ENCODE measurements around the gene NOP53.
"Not testable (repeated sequence)": the region's sequence is repeated elsewhere in the genome, so short reads cannot be mapped to it uniquely, and the experiment has no call there.

Gene NOP53

DNA sequence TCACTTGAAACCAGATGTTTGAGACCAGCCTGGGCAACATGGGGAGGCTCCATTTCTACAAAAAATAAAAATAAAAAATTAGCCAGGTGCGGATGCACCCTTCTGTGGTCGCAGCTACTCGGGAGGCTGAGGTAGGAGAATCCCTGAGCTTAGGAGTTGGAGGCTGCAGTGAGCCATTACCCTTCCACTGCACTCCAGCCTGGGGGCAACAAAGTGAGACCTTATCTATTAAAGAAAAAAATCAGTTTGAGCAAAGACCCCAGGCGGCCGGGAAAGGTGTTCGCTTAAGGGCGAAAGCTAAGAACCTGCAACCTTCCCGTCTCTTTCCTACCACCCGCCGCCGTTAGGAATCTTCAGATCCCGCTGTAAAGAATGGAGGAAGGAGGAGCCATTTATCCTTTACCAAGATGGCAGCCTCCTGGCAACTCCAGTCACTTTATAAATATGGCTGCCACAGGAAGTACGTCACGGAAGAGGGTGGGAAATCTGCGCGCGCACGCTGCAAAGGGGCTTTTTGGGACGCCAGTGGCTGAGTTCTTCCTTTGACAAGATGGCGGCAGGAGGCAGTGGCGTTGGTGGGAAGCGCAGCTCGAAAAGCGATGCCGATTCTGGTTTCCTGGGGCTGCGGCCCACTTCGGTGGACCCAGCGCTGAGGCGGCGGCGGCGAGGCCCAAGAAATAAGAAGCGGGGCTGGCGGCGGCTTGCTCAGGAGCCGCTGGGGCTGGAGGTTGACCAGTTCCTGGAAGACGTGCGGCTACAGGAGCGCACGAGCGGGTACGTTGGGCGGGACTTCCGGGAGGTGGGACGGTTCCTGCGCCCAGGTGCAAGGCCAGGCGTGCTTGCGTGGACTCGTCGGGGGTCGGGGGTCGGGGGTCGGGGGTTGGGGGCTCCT, at the start of gene NOP53:
TSS of gene NOP53 (plus strand) at position 537 of the 892 bp plus-strand sequence. CDS start at position 551, 14 bp downstream.
- DNase-seq (ENCODE audit: low read depth in 2 of 2): peak; percentile 96 to 98

DNA sequence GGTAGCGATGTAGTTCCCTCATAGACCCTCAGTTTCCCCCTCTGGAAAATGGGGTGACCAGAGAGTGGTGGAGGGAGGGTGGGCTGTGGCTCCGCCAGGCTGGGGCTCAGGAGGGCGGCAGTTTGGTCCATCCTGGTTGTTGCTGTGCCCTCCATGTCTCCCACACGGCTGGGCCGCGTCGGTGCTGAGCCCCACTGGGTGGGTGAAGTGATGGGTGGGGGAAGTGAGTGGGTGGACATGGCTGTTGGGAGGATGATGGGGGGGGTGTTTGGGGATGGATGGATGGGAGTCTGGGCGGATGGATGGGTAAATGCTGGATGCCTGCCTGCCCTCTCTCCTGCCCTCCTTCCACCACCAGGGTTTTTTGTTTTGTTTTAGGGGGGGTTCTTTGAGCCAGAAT, 48.7 kb upstream of the NOP53 start:
- DNase-seq (ENCODE audit: low read depth in 2 of 2): no peak

DNA sequence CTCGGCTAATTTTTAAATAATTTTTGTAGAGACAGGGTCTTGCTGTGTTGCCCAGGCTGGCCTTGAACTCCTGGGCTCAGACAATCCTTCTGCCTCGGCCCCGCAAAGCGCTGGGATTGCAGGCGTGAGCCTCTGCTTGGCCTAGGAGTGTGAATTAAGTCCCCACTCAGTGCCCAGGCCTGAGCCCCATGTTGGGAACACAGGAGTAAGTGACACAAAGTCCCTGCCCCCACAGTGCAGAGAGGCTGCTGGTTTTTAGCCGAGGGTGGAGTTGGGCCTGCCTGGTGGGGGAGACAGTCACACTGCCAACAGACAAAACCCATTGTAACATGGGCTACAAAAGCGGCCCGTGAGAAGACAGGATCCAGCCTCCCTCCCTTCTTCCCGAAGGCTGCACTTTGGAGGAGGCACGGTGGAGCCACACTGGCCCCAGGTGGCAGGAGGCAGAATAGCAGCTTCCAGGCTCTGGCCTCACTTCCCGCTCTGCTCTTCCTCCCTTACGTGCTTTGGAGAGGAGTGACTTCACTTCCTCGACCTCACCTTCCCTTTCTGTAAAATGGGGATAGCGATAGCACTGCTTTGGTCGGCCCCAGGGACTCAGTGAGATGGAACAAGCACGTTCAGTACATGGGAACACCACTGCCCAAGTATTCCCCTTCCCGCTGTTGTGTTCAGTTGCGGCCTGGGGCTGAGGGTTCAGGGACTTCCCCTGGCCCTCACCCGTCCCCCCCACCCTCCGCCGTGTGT, 47.3 kb upstream of the NOP53 start:
- peak in 1 of 2 donors; percentile 18 for DNase-seq (ENCODE audit: low read depth in 2 of 2)

DNA sequence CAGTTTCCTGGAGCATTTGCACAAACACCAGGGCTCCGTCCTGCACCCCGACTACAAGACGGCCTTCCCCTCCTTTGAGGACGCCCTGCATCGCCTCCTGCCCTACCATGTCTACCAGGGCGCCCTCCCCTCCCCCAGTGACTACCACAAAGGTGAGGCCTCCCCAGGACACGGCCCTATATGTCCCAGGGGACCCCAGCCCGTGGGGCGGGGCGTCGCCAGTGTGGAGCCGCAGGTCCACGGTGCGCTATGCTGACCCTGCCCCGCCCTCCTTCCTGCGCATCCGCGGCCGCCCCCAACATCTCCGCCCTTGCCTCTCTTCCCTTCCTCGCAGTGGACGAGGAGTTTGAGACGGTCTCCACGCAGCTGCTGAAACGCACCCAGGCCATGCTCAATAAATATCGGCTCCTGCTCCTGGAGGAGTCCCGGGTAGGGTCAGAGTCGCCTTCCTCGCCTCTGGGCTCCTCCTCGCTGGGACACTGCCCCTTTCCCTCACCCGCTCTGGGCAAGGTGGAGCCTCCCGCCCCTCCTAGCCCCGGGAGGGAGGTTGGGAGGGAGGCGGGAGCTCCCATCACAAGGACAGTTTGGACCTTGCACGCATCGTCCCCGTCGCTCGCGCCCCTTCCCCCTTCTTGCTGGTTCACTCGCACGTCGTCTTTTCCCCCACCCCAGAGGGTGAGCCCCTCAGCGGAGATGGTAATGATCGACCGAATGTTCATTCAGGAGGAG, 46.6 kb upstream of the NOP53 start:
- DNase-seq (ENCODE audit: low read depth in 2 of 2): no peak

DNA sequence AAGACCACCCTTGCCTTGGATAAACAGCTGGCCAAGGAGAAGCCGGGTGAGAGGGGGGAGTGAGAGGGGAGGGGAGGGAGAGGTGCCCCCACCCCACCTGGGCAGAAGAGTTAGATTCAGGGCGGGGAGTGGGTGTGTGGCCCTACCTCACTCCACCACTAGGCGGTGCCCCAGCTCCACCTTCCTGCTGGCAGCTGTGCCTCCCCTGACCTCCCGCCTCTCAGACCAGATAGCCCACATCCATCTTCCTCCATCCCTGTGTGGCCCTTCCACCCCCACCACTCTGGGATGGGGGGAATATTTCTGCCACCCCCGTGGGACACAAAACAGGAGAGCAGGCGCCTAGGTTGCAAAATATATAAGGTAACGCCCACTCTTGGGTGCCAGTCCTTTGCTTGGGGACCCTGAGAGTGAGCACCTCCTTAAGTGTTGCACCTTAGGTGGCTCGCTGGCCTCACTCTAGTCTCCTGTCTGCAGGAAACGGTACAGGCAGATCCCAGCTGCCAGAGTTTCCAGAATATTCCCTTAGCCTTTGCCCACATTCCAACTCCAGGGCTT, 45.9 kb upstream of the NOP53 start:
- peak in 1 of 2 donors; percentile 24 for DNase-seq (ENCODE audit: low read depth in 2 of 2)

DNA sequence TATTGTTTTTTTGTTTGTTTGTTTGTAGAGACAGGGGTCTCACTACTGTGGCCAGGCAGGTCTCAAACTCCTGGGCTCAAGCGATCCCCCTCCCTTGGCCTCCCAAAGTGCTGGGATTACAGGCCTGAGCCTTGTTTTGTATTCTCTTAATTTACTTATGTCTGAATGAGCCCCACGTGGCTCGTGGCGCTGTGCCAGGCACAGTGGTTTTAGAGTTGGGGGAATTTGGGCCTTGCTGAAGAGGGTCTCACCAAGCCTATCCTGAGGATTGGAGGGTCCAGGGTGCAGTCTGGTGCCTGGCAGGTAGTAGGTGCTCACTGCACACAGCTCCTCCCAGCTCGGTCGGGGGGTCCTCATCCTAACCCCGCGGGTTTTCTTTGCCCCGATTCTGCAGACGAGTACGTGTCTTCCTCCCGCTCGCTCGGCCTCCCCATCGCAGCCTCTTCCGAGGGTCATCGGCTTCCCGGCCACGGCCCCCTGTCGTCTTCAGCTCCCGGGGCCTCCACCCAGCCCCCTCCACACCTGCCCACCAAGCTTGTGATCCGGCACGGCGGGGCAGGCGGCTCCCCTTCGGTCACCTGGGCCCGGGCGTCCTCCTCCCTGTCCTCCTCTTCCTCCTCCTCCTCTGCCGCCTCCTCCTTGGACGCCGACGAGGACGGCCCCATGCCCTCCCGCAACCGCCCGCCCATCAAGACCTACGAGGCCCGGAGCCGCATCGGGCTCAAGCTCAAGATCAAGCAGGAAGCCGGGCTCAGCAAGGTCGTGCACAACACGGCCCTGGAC, 44.2 kb upstream of the NOP53 start:
- no peak for DNase-seq (ENCODE audit: low read depth in 2 of 2)

DNA sequence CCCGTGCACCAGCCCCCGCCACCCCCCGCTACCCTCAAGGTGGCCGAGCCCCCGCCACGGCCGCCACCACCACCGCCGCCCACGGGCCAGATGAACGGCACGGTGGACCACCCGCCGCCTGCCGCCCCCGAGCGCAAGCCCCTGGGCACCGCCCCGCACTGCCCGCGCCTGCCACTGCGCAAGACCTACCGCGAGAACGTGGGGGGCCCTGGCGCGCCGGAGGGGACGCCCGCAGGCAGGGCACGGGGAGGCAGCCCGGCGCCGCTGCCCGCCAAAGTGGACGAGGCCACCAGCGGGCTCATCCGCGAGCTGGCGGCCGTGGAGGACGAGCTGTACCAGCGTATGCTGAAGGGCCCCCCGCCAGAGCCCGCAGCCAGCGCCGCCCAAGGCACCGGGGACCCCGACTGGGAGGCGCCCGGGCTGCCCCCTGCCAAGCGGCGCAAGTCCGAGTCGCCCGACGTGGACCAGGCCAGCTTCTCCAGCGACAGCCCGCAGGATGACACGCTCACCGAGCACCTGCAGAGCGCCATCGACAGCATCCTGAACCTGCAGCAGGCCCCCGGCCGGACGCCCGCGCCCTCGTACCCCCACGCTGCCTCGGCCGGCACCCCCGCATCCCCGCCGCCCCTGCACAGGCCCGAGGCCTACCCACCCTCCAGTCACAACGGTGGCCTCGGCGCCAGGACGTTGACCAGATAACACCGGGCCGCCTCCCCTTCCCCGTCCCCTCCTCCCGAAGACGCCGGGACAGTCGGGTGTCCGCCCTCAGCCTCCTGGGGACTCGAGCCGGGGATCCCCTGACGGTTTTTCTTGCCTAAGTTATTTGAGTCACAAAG, 43.4 kb upstream of the NOP53 start:
- no peak for DNase-seq (ENCODE audit: low read depth in 2 of 2)

DNA sequence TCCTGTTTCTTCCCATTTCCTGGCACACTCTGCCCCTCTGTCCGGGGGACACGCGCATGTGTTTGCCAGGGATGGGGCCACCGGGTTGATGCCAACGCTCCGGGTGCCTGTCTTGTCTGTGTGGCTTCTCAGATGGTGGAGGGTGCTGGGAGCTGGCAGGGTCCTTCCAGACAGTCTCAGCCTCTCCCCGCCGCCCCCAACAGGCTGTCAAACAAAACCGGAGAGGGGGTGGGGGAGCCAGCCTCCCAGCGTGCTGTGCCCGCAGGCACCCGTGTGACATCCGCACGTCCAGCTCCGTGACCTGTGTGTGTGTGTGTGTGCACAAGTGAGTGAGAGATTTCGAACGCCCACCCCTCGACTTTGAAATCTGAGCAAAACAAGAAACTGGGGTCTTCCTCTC, 42.7 kb upstream of the NOP53 start:
- DNase-seq (ENCODE audit: low read depth in 2 of 2): no peak

DNA sequence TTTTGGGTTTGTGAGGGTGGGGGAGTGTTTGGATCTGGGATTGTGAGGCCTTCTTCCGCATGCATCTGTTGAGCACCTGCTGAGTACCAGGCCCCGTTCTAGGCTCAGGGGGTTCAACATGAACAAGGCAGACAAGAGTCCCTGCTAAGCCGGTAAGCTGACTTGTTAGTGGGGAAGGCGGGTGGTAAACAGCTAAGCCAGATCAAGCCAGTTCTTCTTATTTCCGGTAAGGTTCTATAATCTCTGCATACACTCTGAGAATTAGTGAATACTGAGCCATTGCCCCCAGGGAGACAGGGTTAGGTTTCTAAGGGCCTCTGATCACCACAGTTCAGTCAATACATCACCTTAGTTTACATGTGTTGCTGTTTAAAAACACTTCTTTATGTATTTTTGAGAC, 42.0 kb upstream of the NOP53 start:
- no peak for DNase-seq (ENCODE audit: low read depth in 2 of 2)

DNA sequence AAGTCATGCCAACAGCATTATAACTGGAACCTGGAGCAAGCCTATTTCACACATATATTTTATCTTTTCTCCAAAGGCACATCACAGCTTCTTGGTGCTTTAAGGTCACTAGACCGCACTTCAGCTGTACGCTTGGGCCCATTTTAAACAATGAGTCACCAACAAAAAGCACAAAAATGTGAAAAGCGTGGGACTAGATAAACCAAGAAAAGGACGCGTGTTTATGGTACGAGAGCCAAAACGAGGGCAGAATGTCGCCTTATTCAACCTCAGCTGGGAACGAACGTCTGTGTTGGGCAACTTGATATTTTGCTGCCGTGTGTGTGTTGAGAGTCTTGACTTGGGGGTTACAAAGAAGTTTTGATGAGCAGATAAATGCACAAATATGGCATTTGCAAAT, 41.3 kb upstream of the NOP53 start:
- no peak for DNase-seq (ENCODE audit: low read depth in 2 of 2)

DNA sequence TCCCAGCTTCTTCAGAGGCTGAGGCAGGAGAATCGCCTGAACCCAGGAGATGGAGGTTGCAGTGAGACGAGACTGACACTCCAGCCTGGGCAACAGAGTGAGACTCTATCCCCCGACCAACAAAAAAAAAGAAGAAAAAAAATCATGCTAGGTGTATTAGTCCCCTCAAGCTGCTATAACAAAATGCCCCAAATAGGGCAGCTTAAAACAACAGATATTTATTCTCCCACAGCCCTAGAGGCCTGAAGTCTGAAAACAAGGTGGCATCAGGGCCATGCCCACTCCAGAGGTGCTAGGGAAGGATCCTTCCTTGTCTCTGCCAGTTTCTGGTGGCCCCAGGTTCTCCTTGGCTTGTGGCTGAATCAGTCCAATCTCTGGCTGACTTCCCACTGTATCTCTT, 40.7 kb upstream of the NOP53 start:
- DNase-seq (ENCODE audit: low read depth in 2 of 2): no peak

DNA sequence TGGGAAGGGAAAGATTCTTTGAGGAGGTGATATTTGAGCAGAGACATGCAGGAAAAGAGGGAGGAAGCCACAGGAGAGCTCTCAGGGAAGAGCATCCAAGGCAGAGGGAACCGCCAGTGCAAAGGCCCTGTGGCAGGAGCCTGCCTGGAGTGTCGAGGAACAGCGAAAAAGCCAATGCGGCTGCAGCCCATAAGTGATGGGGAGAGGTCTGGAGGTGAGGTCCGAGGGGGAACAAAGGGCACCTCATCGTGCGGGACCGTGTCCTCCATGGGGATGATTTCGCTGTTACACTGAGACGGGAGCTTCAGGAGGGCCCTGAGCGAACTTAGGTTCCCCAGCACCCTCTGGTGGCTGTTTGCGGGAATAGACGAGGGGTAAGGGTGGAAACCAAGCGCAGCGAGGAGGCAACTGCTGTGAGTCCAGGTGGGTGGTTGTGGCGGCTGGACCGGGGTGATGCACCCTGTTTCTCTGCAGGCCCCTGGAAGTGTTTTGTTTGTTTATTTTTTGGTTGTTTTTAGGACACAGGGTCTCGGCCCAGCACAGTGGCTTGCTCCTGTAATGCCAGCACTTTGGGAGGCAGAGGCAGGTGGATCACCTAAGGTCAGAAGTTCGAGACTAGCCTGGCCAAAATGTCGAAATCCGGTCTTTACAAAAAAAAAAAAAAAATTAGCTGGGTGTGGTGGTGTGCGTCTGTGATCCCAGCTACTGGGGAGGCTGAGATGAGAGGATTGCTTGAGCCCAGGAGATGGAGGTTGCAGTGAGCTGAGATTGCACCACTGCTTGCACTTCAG, 38.0 kb upstream of the NOP53 start:
- peak; percentile 35 to 59 for DNase-seq (ENCODE audit: low read depth in 2 of 2)

DNA sequence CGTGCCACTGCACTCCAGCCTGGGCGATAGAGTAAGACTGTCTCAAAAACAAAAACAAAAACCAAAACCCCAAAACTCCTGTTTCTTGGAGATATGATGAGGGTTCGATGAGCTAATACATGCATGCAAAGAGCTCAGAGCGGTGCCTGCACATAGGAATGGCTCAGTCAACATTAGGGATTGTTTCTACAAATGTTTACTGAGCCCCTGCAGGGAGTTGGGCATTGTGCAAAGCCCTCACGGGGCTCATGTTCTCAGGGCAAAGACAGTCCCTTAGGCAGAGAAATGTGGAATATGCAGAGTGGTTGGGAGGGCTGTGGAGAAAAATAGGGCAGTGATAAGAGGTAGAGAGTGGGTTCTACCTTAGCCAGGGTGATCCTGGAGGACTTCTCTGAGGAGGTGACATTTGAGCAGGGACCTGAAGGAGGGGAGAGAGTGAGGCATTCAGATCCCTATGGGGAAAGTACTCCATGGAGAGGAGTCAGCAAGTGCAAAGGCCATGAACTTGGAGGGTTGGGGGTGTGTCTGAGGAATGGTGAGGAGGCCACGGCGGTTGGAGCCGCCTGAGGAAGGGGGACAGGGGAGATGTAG, 33.6 kb upstream of the NOP53 start:
- DNase-seq (ENCODE audit: low read depth in 2 of 2): no peak

DNA sequence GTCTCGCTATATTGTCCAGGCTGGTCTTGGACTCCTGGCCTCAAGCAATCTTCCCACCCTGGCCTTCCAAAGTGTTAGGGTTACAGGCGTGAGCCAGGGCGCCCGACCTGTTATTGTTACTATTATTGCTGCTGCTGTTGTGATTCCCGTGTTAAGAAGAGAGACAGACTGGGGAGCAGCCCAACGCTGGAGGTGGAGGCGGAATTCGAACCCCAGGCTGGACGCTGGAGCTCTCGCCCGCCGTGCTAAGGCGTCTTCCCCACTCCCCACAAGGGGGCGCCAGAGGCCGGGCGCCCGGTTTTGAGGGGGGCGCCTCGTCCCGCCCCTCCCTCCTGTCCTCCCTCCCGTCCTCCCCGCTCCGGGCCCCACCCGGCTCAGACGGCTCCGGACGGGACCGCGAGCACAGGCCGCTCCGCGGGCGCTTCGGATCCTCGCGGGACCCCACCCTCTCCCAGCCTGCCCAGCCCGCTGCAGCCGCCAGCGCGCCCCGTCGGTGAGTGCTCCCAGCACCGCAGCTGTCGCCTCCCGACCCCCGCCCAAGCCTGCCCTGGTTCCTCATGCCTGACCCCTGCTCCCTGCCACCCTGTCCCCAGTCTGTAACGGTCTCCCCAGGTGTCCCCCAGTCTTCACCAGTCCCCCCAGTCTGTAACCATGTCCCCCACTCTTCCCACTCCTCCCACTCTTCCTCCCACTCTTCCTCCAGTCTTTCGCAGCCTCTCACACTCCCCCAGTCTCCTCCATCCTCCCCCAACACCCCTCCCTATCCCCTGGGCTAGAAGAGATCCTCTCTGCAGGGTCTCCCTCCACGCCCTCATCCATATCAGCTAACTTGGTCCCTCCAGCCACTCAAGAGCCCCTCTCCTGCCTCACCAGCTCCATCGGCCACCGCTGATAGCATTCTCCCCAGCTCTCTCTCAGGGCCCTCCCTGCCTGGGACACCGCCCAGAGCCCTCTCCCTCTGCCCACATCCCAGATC, 32.0 kb upstream of the NOP53 start, which contains the start of gene EHD2:
TSS of gene EHD2 (plus strand) at position 377 of the 976 bp plus-strand sequence. CDS start 3,191 bp downstream, outside the sequence.
- DNase-seq (ENCODE audit: low read depth in 2 of 2): no peak

DNA sequence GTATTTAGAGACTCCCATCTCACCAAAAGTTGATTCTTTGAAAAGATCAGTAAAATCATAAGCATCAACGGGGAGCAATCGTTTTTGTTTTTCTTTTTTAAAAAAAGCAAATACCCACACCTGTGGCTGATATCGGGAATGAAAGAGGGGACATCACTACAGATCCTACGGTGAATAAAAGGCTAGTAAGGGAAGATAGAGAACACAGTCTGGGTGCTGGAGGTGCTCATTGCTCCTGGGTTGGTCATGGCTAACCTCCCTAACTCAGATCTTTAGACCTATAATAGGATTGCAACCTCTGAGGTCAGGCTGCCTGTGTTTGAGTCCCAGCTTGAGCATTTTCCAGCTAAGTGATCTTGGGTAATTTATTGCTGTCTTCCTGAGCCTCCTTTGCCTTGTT, 31.0 kb upstream of the NOP53 start:
- DNase-seq (ENCODE audit: low read depth in 2 of 2): no peak

DNA sequence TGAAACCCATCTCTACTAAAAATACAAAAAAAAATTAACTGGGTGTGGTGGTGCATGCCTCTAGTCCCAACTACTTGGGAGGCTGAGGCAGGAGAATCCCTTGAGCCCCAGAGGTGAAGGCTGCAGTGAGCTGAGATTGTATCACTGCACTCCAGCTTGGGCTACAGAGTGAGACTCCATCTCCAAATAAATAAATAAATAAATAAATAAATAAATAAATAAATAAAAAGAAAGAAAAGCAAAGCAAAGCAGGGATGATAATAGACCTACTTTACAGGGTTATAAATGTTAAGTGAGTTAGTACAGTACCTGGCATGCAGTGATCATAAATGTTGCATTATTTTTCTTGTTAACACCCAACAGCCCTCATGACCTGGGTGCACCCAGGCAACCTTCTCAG, 30.5 kb upstream of the NOP53 start:
- not testable (repeated sequence) for DNase-seq (ENCODE audit: low read depth in 2 of 2)

DNA sequence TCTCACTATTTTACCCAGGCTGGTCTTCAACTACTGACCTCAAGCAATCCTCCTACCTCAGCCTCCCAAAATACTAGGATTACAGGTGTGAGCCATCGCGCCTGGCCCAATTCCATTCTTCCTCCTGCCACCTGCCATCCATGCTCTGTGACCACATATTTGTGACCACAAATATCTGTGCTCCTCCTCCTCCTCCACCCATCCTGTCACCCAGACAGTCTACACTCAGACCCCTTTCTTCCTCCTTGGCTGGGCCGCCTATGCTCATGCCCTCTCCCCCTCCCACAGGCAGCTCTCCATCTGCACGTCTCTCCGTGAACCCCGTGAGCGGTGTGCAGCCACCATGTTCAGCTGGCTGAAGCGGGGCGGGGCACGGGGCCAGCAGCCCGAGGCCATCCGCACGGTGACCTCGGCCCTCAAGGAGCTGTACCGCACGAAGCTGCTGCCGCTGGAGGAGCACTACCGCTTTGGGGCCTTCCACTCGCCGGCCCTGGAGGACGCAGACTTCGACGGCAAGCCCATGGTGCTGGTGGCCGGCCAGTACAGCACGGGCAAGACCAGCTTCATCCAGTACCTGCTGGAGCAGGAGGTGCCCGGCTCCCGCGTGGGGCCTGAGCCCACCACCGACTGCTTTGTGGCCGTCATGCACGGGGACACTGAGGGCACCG, 28.9 kb upstream of the NOP53 start:
- DNase-seq (ENCODE audit: low read depth in 2 of 2): no peak
